Thoracic aorta (tissue), 2 donors: ENCODE measurements around the gene NMNAT2. TPM values are rescaled to one million over a fixed set of nuclear protein-coding genes. Genes with fewer than 3 reads are reported as not detected.

Source experiments
- ATAC-seq: fragments of 150-250 bp; one replicate; pipeline ENCODE4 v1.8.0; 2017; ENCODE audit warnings: low read depth; ENCODE audit not compliant: insufficient number of reproducible peaks, low FRiP score
- DNase-seq: peaks from one replicate; pipeline ENCODE4 v3.0.0-alpha.2; 2020; ENCODE audit warnings: low spot score
- H3K27ac ChIP-seq, 2 donors: fragments of 200-600 bp; sonication (generic); 1 replicate in 1 of 2; 2 replicates in 1 of 2; pipeline ENCODE4 v1.5.1; 2016; ENCODE audit warnings: mild to moderate bottlenecking in 2 of 2, moderate library complexity in 2 of 2
- H3K27me3 ChIP-seq: fragments of 200-600 bp; sonication (generic); replicated peaks from 2 replicates; pipeline ENCODE4 v1.6.0; 2016; ENCODE audit warnings: mild to moderate bottlenecking; ENCODE audit not compliant: insufficient read depth
- H3K36me3 ChIP-seq: fragments of 200-600 bp; sonication (generic); one replicate; pipeline ENCODE4 v1.5.1; 2016
- H3K4me1 ChIP-seq, 2 donors: fragments of 200-600 bp; sonication (generic); 1 replicate in 1 of 2; 2 replicates in 1 of 2; pipeline versions ENCODE4 v1.5.1 to v1.6.0; 2016; ENCODE audit warnings: low read depth in 2 of 2, mild to moderate bottlenecking in 1 of 2; ENCODE audit not compliant: control insufficient read depth in 1 of 2
- H3K4me3 ChIP-seq: fragments of 200-600 bp; sonication (generic); 2 replicates; pipeline ENCODE4 v1.5.1; 2016; ENCODE audit warnings: mild to moderate bottlenecking
- H3K9me3 ChIP-seq: fragments of 200-600 bp; sonication (generic); 2 replicates; pipeline ENCODE4 v1.5.1; 2016
- total RNA-seq, 2 donors: library from RNA; depleted of rRNA; stranded (reverse); fragments of >200 nt; gene quantifications; one replicate each; pipeline versions ENCODE4 v1.1.0 to v1.2.3, GENCODE V29; 2016
- TF ChIP-seq, protein P1 (sequence below): fragments of 200-600 bp; sonication (generic); IDR thresholded peaks from one replicate; pipeline ENCODE4 v1.5.1; 2019; ENCODE audit warnings: antibody characterized with exemption

The NMNAT2 gene
- total RNA-seq, 2 donors from 2014 or later, result 0.68 to 1.1 TPM

DNA sequence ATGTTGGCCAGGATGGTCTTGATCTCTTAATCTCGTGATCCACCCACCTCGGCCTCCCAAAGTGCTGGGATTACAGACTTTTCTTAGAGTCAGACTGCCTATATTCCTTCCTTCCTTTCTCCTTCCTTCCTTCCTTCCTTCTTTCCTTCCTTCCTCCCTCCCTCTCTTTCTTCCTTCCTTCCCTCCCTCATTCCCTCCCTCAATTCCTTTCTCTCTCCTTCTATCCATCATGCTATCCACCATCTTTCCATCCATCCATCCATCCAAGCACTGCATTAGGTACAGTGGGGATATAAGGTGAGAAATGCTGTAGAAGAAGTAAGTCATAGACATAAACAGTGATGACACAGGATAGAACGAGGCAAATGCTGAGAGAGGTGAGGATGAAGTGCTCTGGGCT, 218.9 kb downstream of the NMNAT2 start:
- ATAC-seq (no peak), DNase-seq (no peak)
- Histone ChIP-seq H3K27ac (no peak overlapping the region), H3K36me3 (no peaks in the 10 kb centered on the region), H3K4me3 (no peak overlapping the region), H3K4me1 (no peaks in the 10 kb centered on the region), H3K9me3 (no peaks in the 10 kb centered on the region), H3K27me3 (no peaks in the 10 kb centered on the region)
- TF ChIP-seq, protein P1, sequence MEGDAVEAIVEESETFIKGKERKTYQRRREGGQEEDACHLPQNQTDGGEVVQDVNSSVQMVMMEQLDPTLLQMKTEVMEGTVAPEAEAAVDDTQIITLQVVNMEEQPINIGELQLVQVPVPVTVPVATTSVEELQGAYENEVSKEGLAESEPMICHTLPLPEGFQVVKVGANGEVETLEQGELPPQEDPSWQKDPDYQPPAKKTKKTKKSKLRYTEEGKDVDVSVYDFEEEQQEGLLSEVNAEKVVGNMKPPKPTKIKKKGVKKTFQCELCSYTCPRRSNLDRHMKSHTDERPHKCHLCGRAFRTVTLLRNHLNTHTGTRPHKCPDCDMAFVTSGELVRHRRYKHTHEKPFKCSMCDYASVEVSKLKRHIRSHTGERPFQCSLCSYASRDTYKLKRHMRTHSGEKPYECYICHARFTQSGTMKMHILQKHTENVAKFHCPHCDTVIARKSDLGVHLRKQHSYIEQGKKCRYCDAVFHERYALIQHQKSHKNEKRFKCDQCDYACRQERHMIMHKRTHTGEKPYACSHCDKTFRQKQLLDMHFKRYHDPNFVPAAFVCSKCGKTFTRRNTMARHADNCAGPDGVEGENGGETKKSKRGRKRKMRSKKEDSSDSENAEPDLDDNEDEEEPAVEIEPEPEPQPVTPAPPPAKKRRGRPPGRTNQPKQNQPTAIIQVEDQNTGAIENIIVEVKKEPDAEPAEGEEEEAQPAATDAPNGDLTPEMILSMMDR, result no peak

DNA sequence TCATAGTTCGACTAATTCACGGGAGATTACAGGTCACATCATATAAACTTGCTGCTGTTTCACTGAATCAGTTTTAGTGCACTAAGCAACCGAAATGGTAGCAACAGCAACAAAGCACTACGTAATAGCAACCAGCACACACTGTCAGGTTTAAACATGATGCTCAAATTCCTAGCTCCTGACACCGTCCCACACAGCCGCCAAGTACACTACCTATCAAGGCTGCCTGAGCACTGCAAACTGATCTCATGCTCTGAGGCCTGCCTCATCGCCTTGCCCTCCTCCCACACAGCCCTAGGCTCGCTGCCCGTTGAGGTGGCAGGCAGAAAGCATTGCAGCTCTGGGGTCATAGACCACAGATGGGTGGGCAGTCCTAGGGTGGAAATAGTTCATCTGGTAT, 219.7 kb downstream of the NMNAT2 start:
- Histone ChIP-seq H3K27ac (no peak overlapping the region), H3K4me1 (no peaks in the 10 kb centered on the region), H3K4me3 (no peak overlapping the region), H3K36me3 (no peaks in the 10 kb centered on the region), H3K27me3 (no peaks in the 10 kb centered on the region), H3K9me3 (no peaks in the 10 kb centered on the region)
- TF ChIP-seq, protein P1, result no peak
- DNase-seq (no peak), ATAC-seq (no peak)

Other genes starting within 250 kb of the NMNAT2 start
- gene LAMC2, start 232.1 kb downstream of the NMNAT2 start, total RNA-seq, result 1 to 10 TPM in 1 of 2 donors, under 1 TPM in 1; 0.54 to 4.5 TPM
- gene SMG7, start 54.1 kb upstream of the NMNAT2 start, total RNA-seq, result 10 to 100 TPM; 29.8 to 41.9 TPM
- 10 to 100 TPM; 21.7 to 22.2 TPM for gene NCF2, start 172.1 kb upstream of the NMNAT2 start, total RNA-seq
- gene ARPC5, start 217.4 kb upstream of the NMNAT2 start, total RNA-seq, result 100 to 1,000 TPM; 102 to 108 TPM
- gene APOBEC4, start 234.9 kb upstream of the NMNAT2 start, total RNA-seq, result not detected